ENCODE results near the gene C17orf67. TPM values are rescaled to one million over a fixed set of nuclear protein-coding genes. Genes with fewer than 3 reads are reported as not detected.

C17orf67 gene
- total RNA-seq, 1 donor from 2014 or later, result 2.4 TPM

DNA sequence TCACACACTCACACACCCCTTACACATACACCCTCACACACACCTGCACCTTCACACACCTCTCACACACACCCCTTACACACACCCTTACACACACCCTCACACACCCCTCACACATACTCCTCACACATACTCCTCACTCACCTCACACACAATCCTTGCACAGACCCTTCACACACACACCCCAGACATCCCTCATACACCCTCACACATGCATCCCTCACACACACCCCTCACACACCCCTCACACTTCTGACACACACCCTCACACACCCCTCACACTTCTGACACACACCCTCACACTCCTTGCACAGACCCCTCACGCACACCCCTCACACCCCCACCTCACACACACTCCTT lies 23.9 kb downstream of the C17orf67 start:
- TF ChIP-seq, protein P1, sequence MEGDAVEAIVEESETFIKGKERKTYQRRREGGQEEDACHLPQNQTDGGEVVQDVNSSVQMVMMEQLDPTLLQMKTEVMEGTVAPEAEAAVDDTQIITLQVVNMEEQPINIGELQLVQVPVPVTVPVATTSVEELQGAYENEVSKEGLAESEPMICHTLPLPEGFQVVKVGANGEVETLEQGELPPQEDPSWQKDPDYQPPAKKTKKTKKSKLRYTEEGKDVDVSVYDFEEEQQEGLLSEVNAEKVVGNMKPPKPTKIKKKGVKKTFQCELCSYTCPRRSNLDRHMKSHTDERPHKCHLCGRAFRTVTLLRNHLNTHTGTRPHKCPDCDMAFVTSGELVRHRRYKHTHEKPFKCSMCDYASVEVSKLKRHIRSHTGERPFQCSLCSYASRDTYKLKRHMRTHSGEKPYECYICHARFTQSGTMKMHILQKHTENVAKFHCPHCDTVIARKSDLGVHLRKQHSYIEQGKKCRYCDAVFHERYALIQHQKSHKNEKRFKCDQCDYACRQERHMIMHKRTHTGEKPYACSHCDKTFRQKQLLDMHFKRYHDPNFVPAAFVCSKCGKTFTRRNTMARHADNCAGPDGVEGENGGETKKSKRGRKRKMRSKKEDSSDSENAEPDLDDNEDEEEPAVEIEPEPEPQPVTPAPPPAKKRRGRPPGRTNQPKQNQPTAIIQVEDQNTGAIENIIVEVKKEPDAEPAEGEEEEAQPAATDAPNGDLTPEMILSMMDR (IDR thresholded peaks at IDR 0.05), result no peak
- H3K9me3 Mint-ChIP-seq (ENCODE audit: unreplicated experiment), result no peaks in the 10 kb centered on the region
- H3K27ac Mint-ChIP-seq (ENCODE audit: unreplicated experiment), result no peak overlapping the region
- no peaks in the 10 kb centered on the region for H3K36me3 Mint-ChIP-seq (ENCODE audit: unreplicated experiment)
- no peak overlapping the region for H3K4me3 Mint-ChIP-seq (ENCODE audit: unreplicated experiment)
- no peak for DNase-seq (ENCODE audit: extremely low spot score, unreplicated experiment)
- peaks cover 3% of the 10 kb centered on the region for H3K27me3 Mint-ChIP-seq (ENCODE audit: unreplicated experiment)
- no peaks in the 10 kb centered on the region for H3K4me1 Mint-ChIP-seq (ENCODE audit: unreplicated experiment)

DNA sequence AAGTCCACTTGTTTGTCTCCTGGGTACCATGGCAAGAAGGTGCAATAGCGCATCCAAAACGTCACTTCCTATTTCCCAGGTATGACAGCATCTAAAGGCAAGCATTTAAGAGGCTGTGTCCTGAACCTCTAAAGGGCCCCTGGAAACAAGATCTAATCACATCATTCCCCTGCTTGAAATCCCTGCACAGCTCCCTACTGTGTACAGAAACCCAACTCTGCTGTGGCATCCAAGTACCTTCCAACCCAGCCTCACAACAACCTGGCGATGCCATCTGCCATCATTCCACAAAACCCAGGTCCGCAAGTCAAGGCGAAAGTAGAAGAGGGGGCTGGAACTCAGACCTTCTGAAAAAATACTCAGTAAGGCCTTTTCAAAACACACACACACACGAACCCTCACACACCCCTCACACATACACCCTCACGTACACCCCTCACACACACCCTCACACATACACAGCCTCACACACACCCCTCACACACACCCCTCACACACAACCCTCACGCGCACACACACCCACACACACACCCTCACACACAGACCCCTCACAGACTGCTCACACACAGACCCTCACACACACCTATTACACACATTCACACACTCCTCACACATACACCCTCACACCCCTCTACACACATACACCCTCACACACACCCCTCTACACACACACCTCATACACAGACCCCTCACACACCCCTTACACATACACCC lies 24.5 kb downstream of the C17orf67 start:
- no peak for DNase-seq (ENCODE audit: extremely low spot score, unreplicated experiment)
- peaks cover 3% of the 10 kb centered on the region for H3K27me3 Mint-ChIP-seq (ENCODE audit: unreplicated experiment)
- no peak overlapping the region for H3K4me3 Mint-ChIP-seq (ENCODE audit: unreplicated experiment)
- H3K36me3 Mint-ChIP-seq (ENCODE audit: unreplicated experiment), result no peaks in the 10 kb centered on the region
- no peaks in the 10 kb centered on the region for H3K4me1 Mint-ChIP-seq (ENCODE audit: unreplicated experiment)
- no peak overlapping the region for H3K27ac Mint-ChIP-seq (ENCODE audit: unreplicated experiment)
- TF ChIP-seq, protein P1 (IDR thresholded peaks at IDR 0.05), result no peak
- no peaks in the 10 kb centered on the region for H3K9me3 Mint-ChIP-seq (ENCODE audit: unreplicated experiment)

DNA sequence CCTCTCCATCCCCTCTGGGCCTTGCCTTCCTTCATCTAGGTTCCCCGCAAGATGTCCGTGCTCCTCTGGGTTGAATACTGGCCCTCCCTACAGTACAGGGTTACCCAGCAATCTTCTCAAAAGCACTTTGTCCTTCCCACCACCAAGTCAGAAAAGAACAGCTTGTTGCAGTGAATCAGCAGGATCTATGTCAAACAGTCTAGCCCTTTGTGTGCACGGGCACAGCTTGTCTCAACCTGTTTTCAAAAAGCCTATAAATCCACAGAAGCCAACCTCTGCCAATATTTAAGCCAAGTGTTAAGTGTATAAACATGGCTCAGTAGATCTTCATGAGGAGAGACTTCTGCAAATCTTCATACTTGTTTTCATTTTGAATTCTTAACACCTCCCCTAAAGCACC lies 25.2 kb downstream of the C17orf67 start:
- H3K4me1 Mint-ChIP-seq (ENCODE audit: unreplicated experiment), result no peaks in the 10 kb centered on the region
- no peak overlapping the region for H3K27ac Mint-ChIP-seq (ENCODE audit: unreplicated experiment)
- TF ChIP-seq, protein P1 (IDR thresholded peaks at IDR 0.05), result no peak
- DNase-seq (ENCODE audit: extremely low spot score, unreplicated experiment), result no peak
- peaks cover 3% of the 10 kb centered on the region for H3K27me3 Mint-ChIP-seq (ENCODE audit: unreplicated experiment)
- no peaks in the 10 kb centered on the region for H3K9me3 Mint-ChIP-seq (ENCODE audit: unreplicated experiment)
- H3K36me3 Mint-ChIP-seq (ENCODE audit: unreplicated experiment), result no peaks in the 10 kb centered on the region
- no peak overlapping the region for H3K4me3 Mint-ChIP-seq (ENCODE audit: unreplicated experiment)

DNA sequence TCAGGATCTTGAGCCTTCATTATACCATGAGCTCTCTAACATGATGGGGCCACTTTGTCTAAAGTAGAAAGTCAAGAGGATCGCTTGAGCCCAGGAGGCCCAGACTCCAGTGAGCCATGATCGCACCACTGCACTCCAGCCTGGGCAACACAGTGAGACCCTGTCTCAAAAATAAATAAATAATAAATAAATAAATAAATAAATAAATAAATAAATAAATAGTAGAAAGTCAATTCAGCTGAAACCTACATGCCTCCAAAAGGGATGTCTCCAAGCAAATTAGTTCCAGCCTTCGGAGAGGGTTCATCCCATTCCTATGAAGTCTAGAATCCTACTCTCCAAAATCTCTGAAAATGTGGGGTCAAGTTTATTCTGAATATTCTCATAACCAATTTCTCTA lies 26.0 kb downstream of the C17orf67 start:
- H3K27me3 Mint-ChIP-seq (ENCODE audit: unreplicated experiment), result peaks cover 3% of the 10 kb centered on the region
- H3K9me3 Mint-ChIP-seq (ENCODE audit: unreplicated experiment), result no peaks in the 10 kb centered on the region
- H3K27ac Mint-ChIP-seq (ENCODE audit: unreplicated experiment), result no peak overlapping the region
- no peak for DNase-seq (ENCODE audit: extremely low spot score, unreplicated experiment)
- no peaks in the 10 kb centered on the region for H3K36me3 Mint-ChIP-seq (ENCODE audit: unreplicated experiment)
- no peak overlapping the region for H3K4me3 Mint-ChIP-seq (ENCODE audit: unreplicated experiment)
- TF ChIP-seq, protein P1 (IDR thresholded peaks at IDR 0.05), result no peak
- H3K4me1 Mint-ChIP-seq (ENCODE audit: unreplicated experiment), result no peaks in the 10 kb centered on the region

DNA sequence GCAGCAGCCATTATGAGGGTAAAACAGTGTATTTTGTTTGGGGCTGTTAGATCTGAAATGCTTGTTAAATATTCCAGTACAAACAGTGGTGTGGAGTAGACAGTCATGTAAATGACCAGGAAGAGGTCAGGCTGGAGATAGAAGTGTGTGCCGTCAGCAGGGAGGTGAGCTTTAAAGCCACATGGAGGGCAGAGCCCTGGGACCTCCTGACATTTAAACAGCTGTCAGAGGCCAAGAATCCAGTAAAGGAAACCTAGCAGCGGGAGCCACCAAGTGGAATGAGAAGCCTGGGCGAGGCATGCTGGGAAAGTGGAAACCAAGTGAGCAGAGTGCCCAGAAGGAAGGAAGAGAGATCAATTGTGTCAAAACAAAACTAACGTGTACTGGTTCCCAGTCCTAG lies 26.8 kb downstream of the C17orf67 start:
- no peak for DNase-seq (ENCODE audit: extremely low spot score, unreplicated experiment)
- Mint-ChIP-seq H3K27me3 (ENCODE audit: unreplicated experiment) (no peaks in the 10 kb centered on the region), H3K4me1 (ENCODE audit: unreplicated experiment) (no peaks in the 10 kb centered on the region), H3K4me3 (ENCODE audit: unreplicated experiment) (no peak overlapping the region), H3K36me3 (ENCODE audit: unreplicated experiment) (no peaks in the 10 kb centered on the region), H3K27ac (ENCODE audit: unreplicated experiment) (no peak overlapping the region), H3K9me3 (ENCODE audit: unreplicated experiment) (no peaks in the 10 kb centered on the region)
- TF ChIP-seq, protein P1 (IDR thresholded peaks at IDR 0.05), result no peak
